HepG2 (cell line): ENCODE measurements around the gene BTNL3.

Experiments used
- CEBPB ChIP-seq: IDR thresholded peaks from 2 replicates; pipeline ENCODE4 v1.6.1; 2011; ENCODE audit warnings: low read depth, low read length, improper control_type of control experiment, borderline replicate concordance
- HOXA3 ChIP-seq: sonication (generic); formaldehyde crosslinking; IDR thresholded peaks from 2 replicates; pipeline ENCODE4 v1.5.0; 2020; ENCODE audit warnings: missing genetic modification reagents
- KDM5B ChIP-seq: sonication (generic); formaldehyde crosslinking; IDR thresholded peaks from 2 replicates; pipeline ENCODE4 v1.4.0; 2020; ENCODE audit warnings: missing genetic modification reagents, mild to moderate bottlenecking, borderline replicate concordance
- MTF2 ChIP-seq: sonication (generic); formaldehyde crosslinking; IDR thresholded peaks from 2 replicates; pipeline ENCODE4 v1.5.0; 2020; ENCODE audit warnings: missing genetic modification reagents, borderline replicate concordance
- SALL2 ChIP-seq: sonication (generic); formaldehyde crosslinking; IDR thresholded peaks from 2 replicates; pipeline ENCODE4 v1.8.1; 2023; ENCODE audit warnings: mild to moderate bottlenecking, missing genetic modification reagents, inconsistent platforms
- ZNF562 ChIP-seq: sonication (generic); formaldehyde crosslinking; IDR thresholded peaks from 2 replicates; pipeline ENCODE4 v1.8.0; 2022; ENCODE audit warnings: missing genetic modification reagents, borderline replicate concordance
- ZNF768 ChIP-seq: sonication (generic); formaldehyde crosslinking; IDR thresholded peaks from 2 replicates; pipeline ENCODE4 v1.4.0; 2020; ENCODE audit warnings: missing genetic modification reagents
- TF ChIP-seq, protein P1 (sequence below), 2 experiments: IDR thresholded peaks; 2 replicates each; pipeline ENCODE4 v1.6.1; 2011 to 2012; ENCODE audit warnings: low read length in 2 of 2, borderline replicate concordance in 1 of 2, low read depth in 1 of 2, mild to moderate bottlenecking in 1 of 2, moderate library complexity in 1 of 2
- TF ChIP-seq, protein P2 (sequence below): sonication (generic); formaldehyde crosslinking; IDR thresholded peaks from 2 replicates; pipeline ENCODE4 v1.5.1; 2020; ENCODE audit warnings: mild to moderate bottlenecking, missing genetic modification reagents
- TF ChIP-seq, protein P3 (sequence below): sonication (generic); formaldehyde crosslinking; IDR thresholded peaks from 2 replicates; pipeline ENCODE4 v1.5.0; 2020; ENCODE audit warnings: mild to moderate bottlenecking, missing genetic modification reagents, moderate library complexity

DNA sequence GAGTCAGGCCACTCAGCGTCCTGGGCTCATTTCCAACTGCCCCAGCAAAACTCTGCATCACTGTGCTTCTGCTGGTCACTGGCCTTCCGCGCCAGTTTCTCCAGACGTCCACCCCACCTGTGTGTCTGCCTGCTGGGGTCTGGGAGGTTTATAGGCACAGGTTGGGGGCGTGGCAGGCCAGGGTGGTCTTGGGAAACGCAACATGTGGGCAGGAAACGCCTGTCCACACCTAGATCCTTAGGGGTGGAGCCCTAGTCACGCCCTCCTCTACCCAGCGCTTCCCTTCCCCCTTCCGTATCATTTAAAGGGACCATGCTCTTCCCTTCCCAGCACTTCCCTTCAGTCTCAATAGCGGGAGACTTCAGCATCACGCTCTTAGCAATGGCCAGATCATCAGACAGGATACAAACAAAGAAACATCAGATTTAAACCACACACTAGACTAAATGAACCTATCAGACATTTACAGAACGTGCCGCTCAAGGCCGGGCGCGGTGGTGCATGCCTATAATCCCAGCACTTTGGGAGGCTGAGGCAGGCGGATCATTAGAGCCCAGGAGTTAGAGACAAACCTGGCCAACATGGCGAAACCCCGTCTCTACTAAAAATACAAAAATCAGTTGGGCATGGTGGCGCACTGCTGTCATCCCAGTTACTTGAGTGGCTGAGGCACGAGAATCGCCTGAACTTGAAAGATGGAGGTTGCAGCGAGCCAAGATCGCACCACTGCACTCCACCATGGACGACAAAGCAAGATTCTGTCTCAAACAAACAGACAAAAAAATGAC, 39.6 kb downstream of the BTNL3 start:
- TF ChIP-seq, protein P1, sequence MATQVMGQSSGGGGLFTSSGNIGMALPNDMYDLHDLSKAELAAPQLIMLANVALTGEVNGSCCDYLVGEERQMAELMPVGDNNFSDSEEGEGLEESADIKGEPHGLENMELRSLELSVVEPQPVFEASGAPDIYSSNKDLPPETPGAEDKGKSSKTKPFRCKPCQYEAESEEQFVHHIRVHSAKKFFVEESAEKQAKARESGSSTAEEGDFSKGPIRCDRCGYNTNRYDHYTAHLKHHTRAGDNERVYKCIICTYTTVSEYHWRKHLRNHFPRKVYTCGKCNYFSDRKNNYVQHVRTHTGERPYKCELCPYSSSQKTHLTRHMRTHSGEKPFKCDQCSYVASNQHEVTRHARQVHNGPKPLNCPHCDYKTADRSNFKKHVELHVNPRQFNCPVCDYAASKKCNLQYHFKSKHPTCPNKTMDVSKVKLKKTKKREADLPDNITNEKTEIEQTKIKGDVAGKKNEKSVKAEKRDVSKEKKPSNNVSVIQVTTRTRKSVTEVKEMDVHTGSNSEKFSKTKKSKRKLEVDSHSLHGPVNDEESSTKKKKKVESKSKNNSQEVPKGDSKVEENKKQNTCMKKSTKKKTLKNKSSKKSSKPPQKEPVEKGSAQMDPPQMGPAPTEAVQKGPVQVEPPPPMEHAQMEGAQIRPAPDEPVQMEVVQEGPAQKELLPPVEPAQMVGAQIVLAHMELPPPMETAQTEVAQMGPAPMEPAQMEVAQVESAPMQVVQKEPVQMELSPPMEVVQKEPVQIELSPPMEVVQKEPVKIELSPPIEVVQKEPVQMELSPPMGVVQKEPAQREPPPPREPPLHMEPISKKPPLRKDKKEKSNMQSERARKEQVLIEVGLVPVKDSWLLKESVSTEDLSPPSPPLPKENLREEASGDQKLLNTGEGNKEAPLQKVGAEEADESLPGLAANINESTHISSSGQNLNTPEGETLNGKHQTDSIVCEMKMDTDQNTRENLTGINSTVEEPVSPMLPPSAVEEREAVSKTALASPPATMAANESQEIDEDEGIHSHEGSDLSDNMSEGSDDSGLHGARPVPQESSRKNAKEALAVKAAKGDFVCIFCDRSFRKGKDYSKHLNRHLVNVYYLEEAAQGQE (IDR thresholded peaks at IDR 0.05; ENCODE audit: borderline replicate concordance in 1 of 2, low read depth in 1 of 2, low read length in 2 of 2), result no peak
- TF ChIP-seq CEBPB (no peak), SALL2 (no peak), ZNF768 (CRISPR knock-in tag) (no peak), MTF2 (CRISPR knock-in tag) (no peak), HOXA3 (CRISPR knock-in tag) (no peak), ZNF562 (CRISPR knock-in tag) (no peak), KDM5B (CRISPR knock-in tag) (no peak)
- TF ChIP-seq, protein P2, sequence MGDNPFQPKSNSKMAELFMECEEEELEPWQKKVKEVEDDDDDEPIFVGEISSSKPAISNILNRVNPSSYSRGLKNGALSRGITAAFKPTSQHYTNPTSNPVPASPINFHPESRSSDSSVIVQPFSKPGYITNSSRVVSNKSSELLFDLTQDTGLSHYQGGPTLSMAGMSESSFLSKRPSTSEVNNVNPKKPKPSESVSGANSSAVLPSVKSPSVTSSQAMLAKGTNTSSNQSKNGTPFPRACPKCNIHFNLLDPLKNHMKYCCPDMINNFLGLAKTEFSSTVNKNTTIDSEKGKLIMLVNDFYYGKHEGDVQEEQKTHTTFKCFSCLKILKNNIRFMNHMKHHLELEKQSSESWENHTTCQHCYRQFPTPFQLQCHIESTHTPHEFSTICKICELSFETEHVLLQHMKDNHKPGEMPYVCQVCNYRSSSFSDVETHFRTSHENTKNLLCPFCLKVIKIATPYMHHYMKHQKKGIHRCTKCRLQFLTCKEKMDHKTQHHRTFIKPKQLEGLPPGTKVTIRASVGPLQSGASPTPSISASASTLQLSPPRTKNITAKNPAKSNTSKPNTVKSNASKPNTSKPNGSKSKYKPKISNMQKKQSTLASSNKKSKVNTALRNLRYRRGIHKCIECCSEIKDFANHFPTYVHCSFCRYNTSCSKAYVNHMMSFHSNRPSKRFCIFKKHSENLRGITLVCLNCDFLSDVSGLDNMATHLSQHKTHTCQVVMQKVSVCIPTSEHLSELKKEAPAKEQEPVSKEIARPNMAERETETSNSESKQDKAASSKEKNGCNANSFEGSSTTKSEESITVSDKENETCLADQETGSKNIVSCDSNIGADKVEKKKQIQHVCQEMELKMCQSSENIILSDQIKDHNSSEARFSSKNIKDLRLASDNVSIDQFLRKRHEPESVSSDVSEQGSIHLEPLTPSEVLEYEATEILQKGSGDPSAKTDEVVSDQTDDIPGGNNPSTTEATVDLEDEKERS (CRISPR knock-in tag), result no peak
- TF ChIP-seq, protein P3, sequence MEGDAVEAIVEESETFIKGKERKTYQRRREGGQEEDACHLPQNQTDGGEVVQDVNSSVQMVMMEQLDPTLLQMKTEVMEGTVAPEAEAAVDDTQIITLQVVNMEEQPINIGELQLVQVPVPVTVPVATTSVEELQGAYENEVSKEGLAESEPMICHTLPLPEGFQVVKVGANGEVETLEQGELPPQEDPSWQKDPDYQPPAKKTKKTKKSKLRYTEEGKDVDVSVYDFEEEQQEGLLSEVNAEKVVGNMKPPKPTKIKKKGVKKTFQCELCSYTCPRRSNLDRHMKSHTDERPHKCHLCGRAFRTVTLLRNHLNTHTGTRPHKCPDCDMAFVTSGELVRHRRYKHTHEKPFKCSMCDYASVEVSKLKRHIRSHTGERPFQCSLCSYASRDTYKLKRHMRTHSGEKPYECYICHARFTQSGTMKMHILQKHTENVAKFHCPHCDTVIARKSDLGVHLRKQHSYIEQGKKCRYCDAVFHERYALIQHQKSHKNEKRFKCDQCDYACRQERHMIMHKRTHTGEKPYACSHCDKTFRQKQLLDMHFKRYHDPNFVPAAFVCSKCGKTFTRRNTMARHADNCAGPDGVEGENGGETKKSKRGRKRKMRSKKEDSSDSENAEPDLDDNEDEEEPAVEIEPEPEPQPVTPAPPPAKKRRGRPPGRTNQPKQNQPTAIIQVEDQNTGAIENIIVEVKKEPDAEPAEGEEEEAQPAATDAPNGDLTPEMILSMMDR (CRISPR knock-in tag), result no peak
